ENCODE measurements around the gene CCDC192. TPM values are rescaled to one million over a fixed set of nuclear protein-coding genes. Genes with fewer than 3 reads are reported as not detected.

The CCDC192 gene
- total RNA-seq, 2 donors from 2014 or later = not detected

DNA sequence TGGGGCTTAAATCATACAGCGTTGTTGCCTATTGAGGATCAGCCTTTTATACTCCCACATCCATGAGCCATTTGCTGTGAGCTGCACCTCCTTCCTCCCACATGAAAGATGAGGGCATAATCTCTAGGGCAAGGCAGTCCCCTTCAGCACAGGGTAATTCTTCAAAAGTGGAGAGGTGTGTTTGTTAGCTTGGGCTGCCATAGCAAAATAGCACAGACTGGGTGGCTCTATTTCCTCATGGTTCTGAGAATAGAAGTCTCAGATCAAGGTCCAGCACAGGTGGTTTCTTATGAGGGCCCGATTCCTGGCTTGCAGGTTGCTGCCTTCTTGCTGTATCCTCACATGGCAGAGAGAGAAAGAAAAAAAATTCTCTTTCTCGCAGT lies 258.6 kb downstream of the CCDC192 start:
- TF ChIP-seq, protein P1, sequence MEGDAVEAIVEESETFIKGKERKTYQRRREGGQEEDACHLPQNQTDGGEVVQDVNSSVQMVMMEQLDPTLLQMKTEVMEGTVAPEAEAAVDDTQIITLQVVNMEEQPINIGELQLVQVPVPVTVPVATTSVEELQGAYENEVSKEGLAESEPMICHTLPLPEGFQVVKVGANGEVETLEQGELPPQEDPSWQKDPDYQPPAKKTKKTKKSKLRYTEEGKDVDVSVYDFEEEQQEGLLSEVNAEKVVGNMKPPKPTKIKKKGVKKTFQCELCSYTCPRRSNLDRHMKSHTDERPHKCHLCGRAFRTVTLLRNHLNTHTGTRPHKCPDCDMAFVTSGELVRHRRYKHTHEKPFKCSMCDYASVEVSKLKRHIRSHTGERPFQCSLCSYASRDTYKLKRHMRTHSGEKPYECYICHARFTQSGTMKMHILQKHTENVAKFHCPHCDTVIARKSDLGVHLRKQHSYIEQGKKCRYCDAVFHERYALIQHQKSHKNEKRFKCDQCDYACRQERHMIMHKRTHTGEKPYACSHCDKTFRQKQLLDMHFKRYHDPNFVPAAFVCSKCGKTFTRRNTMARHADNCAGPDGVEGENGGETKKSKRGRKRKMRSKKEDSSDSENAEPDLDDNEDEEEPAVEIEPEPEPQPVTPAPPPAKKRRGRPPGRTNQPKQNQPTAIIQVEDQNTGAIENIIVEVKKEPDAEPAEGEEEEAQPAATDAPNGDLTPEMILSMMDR (IDR thresholded peaks at IDR 0.05) = no peak
- TF ChIP-seq POLR2A (IDR thresholded peaks at IDR 0.05) = no peak
- 87 to 96% methylated on average over 3 of the region's 3 CpGs for WGBS, 2 donors
- no peaks in the 10 kb centered on the region for H3K36me3 ChIP-seq (replicated peaks in 1 of 2; ENCODE audit: insufficient read depth in 1 of 2, low read depth in 2 of 2)
- no peaks in the 10 kb centered on the region for H3K9me3 ChIP-seq
- peaks cover 32% of the 10 kb centered on the region for H3K4me1 ChIP-seq
- no peak for DNase-seq
- H3K4me3 ChIP-seq = no peak overlapping the region
- H3K27me3 ChIP-seq = no peaks in the 10 kb centered on the region
- no peak for ATAC-seq
- H3K27ac ChIP-seq = no peak overlapping the region
- intact Hi-C loops (cut with DNase I) = no loop called here

DNA sequence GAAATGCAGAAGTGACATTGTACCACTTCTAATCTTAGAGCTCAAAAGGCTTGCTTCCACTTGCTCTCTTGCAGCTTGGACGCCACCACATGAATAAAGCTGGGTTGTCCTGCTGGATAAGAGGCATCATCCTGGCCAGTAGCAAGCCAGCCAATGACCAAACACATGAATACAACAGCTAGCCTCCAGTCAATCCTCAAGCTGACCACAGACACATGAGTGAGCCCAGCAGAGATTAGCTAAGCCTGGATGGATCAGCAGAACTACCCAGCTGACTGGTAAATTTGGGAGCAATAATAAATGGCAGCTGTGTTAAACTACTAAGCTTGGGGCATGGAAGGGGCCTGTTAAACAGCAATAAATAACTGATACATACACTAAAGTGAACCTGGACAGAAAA lies 259.3 kb downstream of the CCDC192 start:
- DNase-seq (no peak), ATAC-seq (no peak)
- intact Hi-C loops (cut with DNase I) = no loop called here
- Histone ChIP-seq H3K36me3 (replicated peaks in 1 of 2; ENCODE audit: insufficient read depth in 1 of 2, low read depth in 2 of 2) (no peaks in the 10 kb centered on the region), H3K27ac (no peak overlapping the region), H3K27me3 (no peaks in the 10 kb centered on the region), H3K4me1 (peaks cover 32% of the 10 kb centered on the region), H3K9me3 (no peaks in the 10 kb centered on the region), H3K4me3 (no peak overlapping the region)
- no peak for TF ChIP-seq POLR2A (IDR thresholded peaks at IDR 0.05)
- TF ChIP-seq, protein P1 (IDR thresholded peaks at IDR 0.05) = no peak
- 93 to 100% methylated on average over 1 of the region's 1 CpG for WGBS, 2 donors

DNA sequence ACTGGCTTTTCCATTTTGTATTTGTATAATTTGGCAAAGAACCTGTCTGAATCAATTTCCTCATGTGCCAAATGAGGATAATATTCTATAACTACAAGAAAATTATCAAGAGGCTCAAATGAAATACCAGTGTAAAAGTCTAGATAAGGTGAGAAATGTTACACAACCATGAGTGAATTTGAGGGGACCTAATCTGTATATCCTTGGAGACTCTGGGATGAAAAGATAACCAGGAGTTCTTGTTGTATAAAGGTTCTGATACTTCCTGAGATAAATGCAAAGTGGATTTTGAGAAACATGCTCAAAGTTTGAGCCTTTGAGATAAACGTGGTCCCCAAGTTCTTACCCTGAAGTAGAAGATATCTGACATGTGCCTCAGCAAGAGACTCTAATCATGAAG lies 260.0 kb downstream of the CCDC192 start:
- Histone ChIP-seq H3K9me3 (no peaks in the 10 kb centered on the region), H3K4me1 (peaks cover 25% of the 10 kb centered on the region), H3K27me3 (no peaks in the 10 kb centered on the region), H3K27ac (no peak overlapping the region), H3K36me3 (replicated peaks in 1 of 2; ENCODE audit: insufficient read depth in 1 of 2, low read depth in 2 of 2) (no peaks in the 10 kb centered on the region), H3K4me3 (no peak overlapping the region)
- ATAC-seq (no peak), DNase-seq (no peak)
- TF ChIP-seq POLR2A (IDR thresholded peaks at IDR 0.05) = no peak
- TF ChIP-seq, protein P1 (IDR thresholded peaks at IDR 0.05) = no peak
- intact Hi-C loops (cut with DNase I) = no loop called here
- WGBS, 2 donors = 57 to 68% methylated on average over 1 of the region's 1 CpG

DNA sequence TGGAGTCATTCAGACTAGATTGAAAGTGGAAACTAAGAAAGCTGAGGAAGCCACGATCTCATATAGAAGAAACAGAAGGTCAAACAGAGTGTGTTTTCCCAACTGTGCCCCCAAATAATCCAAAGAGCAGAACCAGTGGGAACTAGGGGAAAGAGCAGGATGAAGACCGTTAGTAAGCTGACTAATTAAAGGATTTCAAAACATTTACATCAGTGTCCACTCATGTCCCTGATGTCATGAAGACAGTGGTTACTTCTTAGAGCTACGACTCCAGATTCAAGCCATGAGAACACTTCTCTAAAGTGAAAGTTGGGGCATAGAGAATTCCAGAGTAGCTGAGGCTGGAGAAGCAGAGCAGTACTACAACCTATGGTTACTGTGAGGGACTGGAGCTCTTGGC lies 260.7 kb downstream of the CCDC192 start:
- 82 to 83% methylated on average over 3 of the region's 3 CpGs for WGBS, 2 donors

More for the DNA sequence above, 260.7 kb downstream of the CCDC192 start:
- Histone ChIP-seq H3K9me3 (no peaks in the 10 kb centered on the region), H3K36me3 (replicated peaks in 1 of 2; ENCODE audit: insufficient read depth in 1 of 2, low read depth in 2 of 2) (no peaks in the 10 kb centered on the region), H3K4me3 (no peak overlapping the region), H3K4me1 (peaks cover 18% of the 10 kb centered on the region), H3K27me3 (no peaks in the 10 kb centered on the region), H3K27ac (no peak overlapping the region)
- ATAC-seq (no peak), DNase-seq (no peak)
- no peak for TF ChIP-seq POLR2A (IDR thresholded peaks at IDR 0.05)
- TF ChIP-seq, protein P1 (IDR thresholded peaks at IDR 0.05) = no peak
- intact Hi-C loops (cut with DNase I) = no loop called here
